Urinary bladder (tissue), 4 donors: ENCODE data around the gene FER. TPM values are rescaled to one million over a fixed set of nuclear protein-coding genes. Genes with fewer than 3 reads are reported as not detected.
"Not testable (repeated sequence)": the region's sequence is repeated elsewhere in the genome, so short reads cannot be mapped to it uniquely, and the experiment has no call there.

Experiments used
- DNase-seq: peaks from one replicate; pipeline ENCODE4 v3.0.0-alpha.2; 2015; ENCODE audit errors: extremely low spot score
- H3K27ac ChIP-seq: one replicate; pipeline ENCODE4 v1.5.1; 2013; ENCODE audit warnings: low read depth, mild to moderate bottlenecking, moderate library complexity
- H3K36me3 ChIP-seq: one replicate; pipeline ENCODE4 v1.6.1; 2013; ENCODE audit warnings: mild to moderate bottlenecking, moderate library complexity; ENCODE audit not compliant: insufficient read depth
- H3K4me1 ChIP-seq: one replicate; pipeline ENCODE4 v1.6.1; 2013; ENCODE audit warnings: mild to moderate bottlenecking, moderate library complexity; ENCODE audit not compliant: insufficient read depth
- H3K4me3 ChIP-seq: one replicate; pipeline ENCODE4 v1.5.1; 2013; ENCODE audit warnings: low read depth, low read length
- WGBS: extraction: QIAGEN DNeasy Blood & Tissue Kit; methylation state at CpG from one replicate; pipeline ENCODE4 v1.1.7; 2013; 5-methylcytosine and 5-hydroxymethylcytosine counted together
- polyA plus RNA-seq: library from polyadenylated mRNA; stranded (reverse); fragments of 200-250 nt; gene quantifications from one replicate; pipeline ENCODE4 v1.2.3, GENCODE V29; 2013
- total RNA-seq: library from RNA; depleted of rRNA; stranded (reverse); fragments of >200 nt; gene quantifications from one replicate; pipeline ENCODE4 v1.2.3, GENCODE V29; 2014
- donor health status: healthy with polysubstance abuse.
- donor health status: healthy.

FER gene
- total and polyA plus RNA-seq, 2 donors, result 6.3 to 84.6 TPM

DNA sequence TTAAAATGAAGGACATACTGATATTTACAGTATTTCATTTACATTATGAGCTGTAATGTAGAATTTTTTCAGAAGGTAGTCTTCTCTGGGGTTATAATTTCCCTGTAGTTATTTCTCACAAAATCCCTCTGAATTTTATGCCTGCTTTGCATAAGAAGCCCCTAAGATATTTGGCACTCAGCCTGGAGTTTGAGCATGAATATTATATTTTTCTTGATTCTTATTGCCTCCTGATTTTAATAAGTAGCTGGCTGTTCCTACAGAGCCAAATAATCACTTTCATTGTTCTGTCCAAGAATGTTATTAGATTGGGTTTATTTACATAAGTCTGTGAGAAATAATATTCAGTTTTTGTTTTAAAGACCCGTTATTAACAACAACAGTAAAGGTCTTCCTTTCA is 195.0 kb downstream of the FER start:
- Histone ChIP-seq H3K27ac (no peak overlapping the region), H3K36me3 (no peaks in the 10 kb centered on the region), H3K4me1 (no peaks in the 10 kb centered on the region), H3K4me3 (no peak overlapping the region)
- DNase-seq, result no peak
- WGBS, result 70% methylated on average over 1 of the region's 1 CpG

DNA sequence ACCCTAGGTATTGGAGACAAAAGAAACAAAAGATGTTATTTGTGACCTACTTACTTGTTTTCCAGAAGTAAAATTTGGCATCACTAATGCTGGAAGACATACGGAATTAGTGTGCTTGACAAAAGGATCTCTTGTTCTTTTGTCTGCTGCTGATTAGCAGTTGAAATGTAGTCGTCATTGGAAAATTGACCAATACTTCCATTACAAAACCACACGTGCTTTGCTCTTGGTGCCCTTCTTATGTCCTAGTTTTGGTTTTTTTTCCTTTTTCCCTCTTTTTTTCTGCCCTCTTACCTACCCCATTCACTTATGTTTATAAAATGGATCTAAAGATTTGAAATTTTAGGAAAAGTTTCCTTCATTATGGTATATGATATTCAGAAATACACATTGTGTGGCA is 197.4 kb downstream of the FER start:
- WGBS, result 87% methylated on average over 3 of the region's 3 CpGs
- no peak for DNase-seq
- Histone ChIP-seq H3K4me1 (no peaks in the 10 kb centered on the region), H3K27ac (no peak overlapping the region), H3K4me3 (no peak overlapping the region), H3K36me3 (no peaks in the 10 kb centered on the region)

DNA sequence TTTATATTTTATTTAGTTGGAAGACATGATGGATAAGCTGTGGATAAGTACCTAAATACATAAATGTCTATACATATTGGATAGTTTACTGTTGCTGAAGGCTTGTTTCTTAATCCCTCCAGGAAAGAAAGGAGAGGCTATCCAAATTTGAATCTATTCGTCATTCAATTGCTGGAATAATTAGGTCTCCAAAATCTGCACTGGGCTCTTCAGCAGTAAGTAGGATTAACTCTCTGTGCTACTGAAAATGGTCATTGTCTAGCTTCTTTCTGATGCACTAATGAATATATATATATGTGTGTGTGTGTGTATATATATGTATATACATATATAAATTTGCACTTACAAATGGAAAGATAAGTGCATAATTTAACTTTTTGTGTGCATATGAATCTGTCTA is 198.3 kb downstream of the FER start:
- Histone ChIP-seq H3K4me1 (no peaks in the 10 kb centered on the region), H3K27ac (no peak overlapping the region), H3K36me3 (no peaks in the 10 kb centered on the region), H3K4me3 (no peak overlapping the region)
- DNase-seq, result no peak
- 91% methylated on average over 1 of the region's 1 CpG for WGBS

DNA sequence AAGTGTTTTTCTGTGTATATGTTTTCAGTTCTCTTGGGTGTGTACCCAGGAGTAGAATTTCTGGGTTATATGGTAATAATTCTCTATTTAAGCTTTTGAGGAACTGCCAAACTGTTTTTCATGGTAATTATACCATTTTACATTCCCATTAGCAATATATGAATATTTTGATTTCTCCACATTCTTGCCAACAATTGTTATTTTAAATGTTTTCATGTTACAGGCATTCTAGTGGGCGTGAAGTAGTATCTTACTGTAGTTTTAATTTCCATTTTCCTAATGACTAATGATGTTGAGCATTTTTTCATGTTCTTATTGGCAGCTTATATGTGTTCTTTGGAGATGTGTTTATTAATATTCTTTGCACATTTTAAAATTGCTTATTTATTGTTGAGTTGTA is 199.5 kb downstream of the FER start:
- WGBS, result 96% methylated on average over 1 of the region's 1 CpG
- no peak for DNase-seq
- no peaks in the 10 kb centered on the region for H3K4me1 ChIP-seq

DNA sequence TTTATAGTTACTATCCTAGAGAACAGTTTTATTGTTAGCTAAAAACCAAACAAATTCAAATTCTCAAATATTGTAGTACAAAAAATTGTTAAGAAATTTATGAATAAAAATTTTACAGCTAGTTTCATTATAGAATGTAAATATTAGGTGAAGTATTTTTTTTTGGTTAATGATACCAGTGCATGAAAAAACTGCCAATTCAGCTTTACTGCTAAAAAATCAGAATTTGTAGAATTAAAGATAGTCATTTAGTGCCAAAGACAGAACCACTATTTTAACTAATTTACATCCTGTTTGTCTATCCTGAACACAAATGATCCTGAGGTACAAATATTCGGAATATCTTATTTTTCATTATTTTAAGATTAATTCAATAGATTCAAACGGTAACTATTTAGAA is 202.6 kb downstream of the FER start:
- H3K27ac ChIP-seq, result no peak overlapping the region
- H3K36me3 ChIP-seq, result no peaks in the 10 kb centered on the region
- no peaks in the 10 kb centered on the region for H3K4me1 ChIP-seq
- DNase-seq, result no peak
- over 99% methylated on average over 2 of the region's 2 CpGs for WGBS
- H3K4me3 ChIP-seq, result no peak overlapping the region

More for the DNA sequence above, 199.5 kb downstream of the FER start:
- Histone ChIP-seq H3K36me3 (no peaks in the 10 kb centered on the region), H3K4me3 (no peak overlapping the region), H3K27ac (no peak overlapping the region)

DNA sequence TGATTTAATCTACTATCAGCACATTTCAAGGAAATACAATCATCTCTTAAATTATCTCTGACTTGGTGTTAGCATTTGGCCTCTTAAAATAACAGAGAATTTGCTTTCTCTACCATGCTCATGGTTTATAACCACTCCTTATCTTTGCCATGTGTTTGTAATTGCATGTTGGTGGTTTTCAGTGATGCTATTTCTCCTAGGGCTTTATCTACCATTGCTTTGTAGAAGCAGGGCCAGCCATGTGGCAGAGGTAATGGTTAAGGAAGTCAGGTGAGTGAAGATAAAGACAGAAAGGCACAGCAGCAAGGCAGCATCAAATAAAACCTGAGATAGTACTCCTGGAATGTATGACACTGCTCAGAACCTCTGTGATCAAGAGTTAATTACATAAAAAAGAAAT is 206.2 kb downstream of the FER start:
- H3K27ac ChIP-seq, result no peak overlapping the region
- H3K4me3 ChIP-seq, result no peak overlapping the region
- no peaks in the 10 kb centered on the region for H3K4me1 ChIP-seq
- no peak for DNase-seq
- H3K36me3 ChIP-seq, result no peaks in the 10 kb centered on the region

DNA sequence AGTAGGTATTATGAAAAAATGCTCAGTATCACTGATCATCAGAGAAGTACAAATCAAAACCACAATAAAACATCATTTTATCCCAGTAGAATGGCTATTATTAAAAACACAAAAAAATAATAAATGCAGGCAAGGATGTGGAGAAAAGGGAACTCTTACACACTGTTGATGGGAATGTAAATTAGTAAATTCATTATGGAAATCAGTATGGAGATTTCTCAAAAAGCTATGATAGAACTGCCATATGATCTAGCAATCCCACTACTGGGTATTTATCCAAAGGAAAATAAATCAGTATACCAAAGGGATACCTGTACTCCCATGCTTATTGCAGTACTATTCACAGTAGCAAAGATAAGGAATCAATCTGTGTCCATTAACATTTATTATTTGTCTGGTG is 209.6 kb downstream of the FER start:
- no peak overlapping the region for H3K27ac ChIP-seq
- no peak for DNase-seq
- no peak overlapping the region for H3K4me3 ChIP-seq
- no peaks in the 10 kb centered on the region for H3K4me1 ChIP-seq
- no peaks in the 10 kb centered on the region for H3K36me3 ChIP-seq

DNA sequence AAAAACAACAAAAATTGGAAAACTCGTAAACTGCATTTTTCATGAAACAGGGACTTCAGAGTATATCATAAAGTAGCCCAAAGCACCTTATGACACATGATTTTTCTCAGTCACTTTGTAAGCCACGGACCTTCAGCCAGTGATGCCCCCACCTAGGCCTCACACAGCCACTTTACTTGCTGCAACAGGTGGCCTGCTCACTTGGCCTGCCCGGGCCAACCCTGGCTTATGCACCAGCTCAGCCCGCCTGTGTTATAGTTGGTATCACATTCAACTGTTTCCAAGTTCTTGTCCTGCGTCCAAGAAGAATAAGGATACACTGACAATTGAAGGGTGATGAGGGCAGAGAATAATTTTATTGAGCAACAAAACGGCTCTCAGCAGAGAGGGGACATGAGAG is 219.2 kb downstream of the FER start:
- WGBS, result 96% methylated on average over 6 of the region's 6 CpGs
- no peak overlapping the region for H3K4me3 ChIP-seq
- H3K4me1 ChIP-seq, result no peaks in the 10 kb centered on the region
- no peak overlapping the region for H3K27ac ChIP-seq
- H3K36me3 ChIP-seq, result no peaks in the 10 kb centered on the region
- no peak for DNase-seq

DNA sequence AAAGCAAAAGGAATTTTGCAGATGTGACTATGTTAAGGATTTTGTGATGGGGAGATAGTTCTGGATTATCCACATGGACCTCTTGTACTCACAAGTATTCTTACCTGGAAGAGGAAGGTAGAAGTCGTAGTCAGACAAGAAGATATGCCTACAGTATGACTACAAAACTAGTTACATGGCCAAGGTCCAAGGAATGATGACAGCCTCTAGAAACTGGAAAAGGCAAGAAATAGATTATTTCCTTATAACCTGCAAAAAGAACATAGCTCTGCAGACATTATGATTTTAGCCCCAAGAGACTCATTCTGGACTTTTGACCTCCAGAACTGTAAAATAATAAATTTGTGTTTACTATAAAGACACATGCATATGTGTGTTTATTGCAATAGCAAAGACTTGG is 226.9 kb downstream of the FER start:
- Histone ChIP-seq H3K27ac (no peak overlapping the region), H3K4me3 (no peak overlapping the region), H3K4me1 (no peaks in the 10 kb centered on the region), H3K36me3 (no peaks in the 10 kb centered on the region)
- no peak for DNase-seq
- WGBS, result 95% methylated on average over 1 of the region's 1 CpG

DNA sequence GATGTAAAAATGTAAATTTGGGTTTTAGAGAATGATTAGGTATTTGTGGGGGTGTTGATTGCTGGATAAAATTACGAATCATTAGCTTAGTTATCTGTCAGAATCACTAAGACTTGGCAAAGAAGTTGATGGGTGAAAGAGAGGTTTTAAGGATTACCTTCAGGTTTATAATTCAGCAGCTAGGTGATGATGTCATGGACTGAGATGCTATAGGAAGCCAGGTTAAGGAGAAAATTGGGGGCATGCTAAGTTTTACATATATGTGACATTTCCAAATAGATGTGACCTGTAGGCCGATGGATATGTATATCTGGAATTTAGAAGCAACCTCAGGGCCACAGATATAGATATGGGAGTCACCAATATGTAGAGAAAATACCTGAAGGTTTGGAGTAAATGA is 228.0 kb downstream of the FER start:
- Histone ChIP-seq H3K27ac (no peak overlapping the region), H3K4me3 (no peak overlapping the region), H3K4me1 (no peaks in the 10 kb centered on the region), H3K36me3 (no peaks in the 10 kb centered on the region)
- 94% methylated on average over 2 of the region's 2 CpGs for WGBS
- DNase-seq, result no peak

DNA sequence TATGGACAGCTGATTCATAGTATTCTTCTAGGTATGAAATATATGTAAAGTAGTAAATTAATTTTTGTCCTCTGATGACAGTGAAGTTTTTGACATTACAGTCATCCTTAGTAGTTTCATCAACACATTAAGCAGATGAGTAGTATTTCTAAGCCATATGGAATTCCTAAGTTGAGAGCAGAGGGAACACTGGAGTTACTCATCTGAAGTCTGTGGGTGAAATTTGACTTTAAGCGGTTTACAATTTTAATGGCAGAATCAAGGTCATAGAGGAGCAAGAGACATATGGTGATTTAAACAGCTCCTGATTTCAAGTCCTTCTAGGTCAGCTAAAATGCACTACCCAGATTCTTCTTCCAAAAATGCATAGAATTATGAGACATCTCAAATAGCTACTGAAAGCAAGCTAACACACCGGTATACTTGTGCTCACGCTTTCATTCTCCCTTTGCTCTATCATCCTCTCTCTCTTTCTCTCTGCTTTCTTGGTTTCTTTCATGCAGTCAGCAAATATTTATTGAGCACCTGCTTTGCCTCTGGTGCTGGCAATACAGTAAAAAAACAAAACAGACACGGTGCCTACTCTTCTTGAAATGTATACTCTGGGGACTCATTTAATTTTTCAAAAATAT is 235.9 kb downstream of the FER start:
- Histone ChIP-seq H3K27ac (no peak overlapping the region), H3K36me3 (no peaks in the 10 kb centered on the region), H3K4me3 (no peak overlapping the region), H3K4me1 (no peaks in the 10 kb centered on the region)
- DNase-seq, result no peak
- 94% methylated on average over 4 of the region's 4 CpGs for WGBS

DNA sequence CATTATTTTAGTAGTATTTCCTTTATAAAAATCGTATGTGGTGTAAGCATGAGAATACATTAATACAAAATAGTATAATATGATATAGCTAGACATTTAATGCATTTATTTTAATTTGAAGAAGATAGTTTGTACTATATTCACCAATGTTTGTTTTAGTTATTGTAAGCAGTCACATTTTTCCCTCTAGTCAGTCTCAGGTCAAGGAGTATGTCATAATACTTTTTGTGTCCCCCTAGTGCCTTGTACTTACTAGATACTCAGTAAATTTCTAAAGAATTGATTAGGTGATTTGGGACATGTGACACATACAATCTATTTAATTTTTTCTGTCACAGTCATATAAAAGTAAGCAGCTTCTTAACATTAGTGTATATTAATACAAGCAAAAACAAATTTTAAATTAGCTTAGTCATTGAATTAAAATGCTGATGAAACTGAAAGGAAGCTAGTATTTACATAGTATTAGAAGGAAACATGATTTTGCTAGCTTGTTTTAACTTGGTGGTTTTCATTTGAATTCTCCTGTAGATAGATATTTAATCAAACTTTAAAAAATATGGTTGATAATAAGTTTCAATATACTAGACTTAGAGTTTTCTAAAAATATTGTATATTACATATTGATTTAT is 242.2 kb downstream of the FER start:
- no peaks in the 10 kb centered on the region for H3K36me3 ChIP-seq
- H3K4me1 ChIP-seq, result no peaks in the 10 kb centered on the region
- no peak overlapping the region for H3K27ac ChIP-seq
- no peak overlapping the region for H3K4me3 ChIP-seq
- 68% methylated on average over 1 of the region's 1 CpG for WGBS
- DNase-seq, result no peak

DNA sequence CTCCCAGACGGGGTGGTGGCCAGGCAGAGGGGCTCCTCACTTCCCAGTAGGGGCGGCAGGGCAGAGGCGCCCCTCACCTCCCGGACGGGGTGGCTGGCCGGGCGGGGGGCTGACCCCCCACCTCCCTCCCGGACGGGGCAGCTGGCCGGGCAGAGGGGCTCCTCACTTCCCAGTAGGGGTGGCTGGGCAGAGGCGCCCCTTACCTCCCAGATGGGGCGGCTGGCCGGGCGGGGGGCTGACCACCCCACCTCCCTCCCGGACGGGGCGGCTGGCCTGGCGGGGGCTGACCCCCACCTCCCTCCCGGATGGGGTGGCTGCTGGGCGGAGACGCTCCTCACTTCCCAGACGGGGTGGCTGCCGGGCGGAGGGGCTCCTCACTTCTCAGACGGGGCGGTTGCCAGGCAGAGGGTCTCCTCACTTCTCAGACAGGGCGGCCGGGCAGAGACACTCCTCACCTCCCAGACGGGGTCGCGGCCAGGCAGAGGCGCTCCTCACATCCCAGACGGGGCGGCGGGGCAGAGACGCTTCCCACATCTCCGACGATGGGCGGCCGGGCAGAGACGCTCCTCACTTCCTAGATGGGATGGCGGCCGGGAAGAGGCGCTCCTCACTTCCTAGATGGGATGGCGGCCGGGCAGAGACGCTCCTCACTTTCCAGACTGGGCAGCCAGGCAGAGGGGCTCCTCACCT is 244.8 kb downstream of the FER start:
- H3K4me3 ChIP-seq, H3K4me1 ChIP-seq, H3K27ac ChIP-seq, H3K36me3 ChIP-seq, DNase-seq: not testable (repeated sequence)
- WGBS, result 96% methylated on average over 42 of the region's 47 CpGs

DNA sequence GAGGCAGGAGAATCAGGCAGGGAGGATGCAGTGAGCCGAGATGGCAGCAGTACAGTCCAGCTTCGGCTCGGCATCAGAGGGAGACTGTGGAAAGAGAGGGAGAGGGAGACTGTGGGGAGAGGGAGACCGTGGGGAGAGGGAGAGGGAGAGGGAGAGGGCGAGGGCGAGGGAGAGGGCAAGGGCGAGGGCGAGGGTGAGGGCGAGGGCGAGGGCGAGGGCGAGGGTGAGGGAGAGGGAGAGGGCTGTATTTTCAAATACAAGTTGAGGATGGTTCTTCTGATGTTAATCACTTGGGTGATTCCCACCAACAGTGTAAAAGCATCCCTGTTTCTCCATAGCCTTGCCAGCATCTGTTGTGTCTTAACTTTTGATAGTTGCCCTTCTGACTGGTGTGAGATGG is 245.7 kb downstream of the FER start:
- not testable (repeated sequence) for DNase-seq, H3K36me3 ChIP-seq, H3K4me3 ChIP-seq, H3K4me1 ChIP-seq, H3K27ac ChIP-seq
- WGBS, result 95% methylated on average over 12 of the region's 12 CpGs
